LNCaP clone FGC (cell line): Measurements from ENCODE around the gene NETO1.

Experiments
- DNase-seq: peaks from one replicate; pipeline ENCODE4 v3.0.0-alpha.2; 2011; ENCODE audit warnings: low read depth
- H3K4me3 ChIP-seq: 2 replicates; pipeline ENCODE4 v1.5.1; 2011; ENCODE audit warnings: mild to moderate bottlenecking, low read depth, low read length, control low read depth
- TF ChIP-seq, protein P1 (sequence below): IDR thresholded peaks from 2 replicates; pipeline ENCODE4 v1.5.1; 2012; ENCODE audit warnings: mild to moderate bottlenecking; ENCODE audit not compliant: control insufficient read depth, insufficient read depth; ENCODE audit errors: extremely low read depth

The NETO1 gene

DNA sequence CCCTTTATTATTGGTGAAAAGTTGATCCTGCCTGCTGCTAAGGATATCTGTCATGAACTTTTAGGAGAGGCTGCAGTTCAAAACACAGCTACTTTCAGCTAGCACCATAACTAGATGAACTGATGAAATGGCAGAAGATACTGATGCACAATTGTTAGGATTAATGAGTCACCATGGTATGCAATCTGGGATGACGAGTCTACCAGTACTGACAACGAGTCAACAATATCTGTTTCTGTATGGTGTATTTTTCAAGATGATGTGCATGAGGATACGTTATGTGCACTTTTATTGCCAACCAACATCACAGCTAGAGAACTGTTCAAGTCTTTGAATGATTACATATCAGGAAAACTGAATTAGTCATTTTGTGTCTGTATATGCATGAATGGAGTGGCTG is 68.7 kb downstream of the NETO1 start:
- H3K4me3 ChIP-seq, result no peak overlapping the region
- DNase-seq, result no peak
- TF ChIP-seq, protein P1, sequence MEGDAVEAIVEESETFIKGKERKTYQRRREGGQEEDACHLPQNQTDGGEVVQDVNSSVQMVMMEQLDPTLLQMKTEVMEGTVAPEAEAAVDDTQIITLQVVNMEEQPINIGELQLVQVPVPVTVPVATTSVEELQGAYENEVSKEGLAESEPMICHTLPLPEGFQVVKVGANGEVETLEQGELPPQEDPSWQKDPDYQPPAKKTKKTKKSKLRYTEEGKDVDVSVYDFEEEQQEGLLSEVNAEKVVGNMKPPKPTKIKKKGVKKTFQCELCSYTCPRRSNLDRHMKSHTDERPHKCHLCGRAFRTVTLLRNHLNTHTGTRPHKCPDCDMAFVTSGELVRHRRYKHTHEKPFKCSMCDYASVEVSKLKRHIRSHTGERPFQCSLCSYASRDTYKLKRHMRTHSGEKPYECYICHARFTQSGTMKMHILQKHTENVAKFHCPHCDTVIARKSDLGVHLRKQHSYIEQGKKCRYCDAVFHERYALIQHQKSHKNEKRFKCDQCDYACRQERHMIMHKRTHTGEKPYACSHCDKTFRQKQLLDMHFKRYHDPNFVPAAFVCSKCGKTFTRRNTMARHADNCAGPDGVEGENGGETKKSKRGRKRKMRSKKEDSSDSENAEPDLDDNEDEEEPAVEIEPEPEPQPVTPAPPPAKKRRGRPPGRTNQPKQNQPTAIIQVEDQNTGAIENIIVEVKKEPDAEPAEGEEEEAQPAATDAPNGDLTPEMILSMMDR, result no peak

DNA sequence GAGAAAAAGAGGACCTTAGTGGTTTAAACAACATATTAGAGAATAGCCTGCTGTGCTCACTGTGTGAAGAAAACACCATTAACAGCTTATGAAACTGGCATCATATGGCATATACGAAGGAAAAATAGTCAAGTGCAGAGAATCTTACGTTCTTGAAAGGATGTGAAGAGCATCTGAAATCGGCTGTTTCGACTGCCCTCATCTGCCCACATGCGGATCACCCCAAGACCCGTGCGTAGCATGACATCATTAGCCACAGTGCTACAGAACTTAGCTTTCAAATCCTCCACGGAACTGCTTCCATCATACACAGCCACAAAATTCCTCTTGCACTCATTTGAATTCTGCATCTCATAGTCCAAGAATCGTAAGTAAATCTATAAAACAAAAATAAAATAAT is 84.3 kb downstream of the NETO1 start:
- no peak for DNase-seq
- TF ChIP-seq, protein P1, result no peak

DNA sequence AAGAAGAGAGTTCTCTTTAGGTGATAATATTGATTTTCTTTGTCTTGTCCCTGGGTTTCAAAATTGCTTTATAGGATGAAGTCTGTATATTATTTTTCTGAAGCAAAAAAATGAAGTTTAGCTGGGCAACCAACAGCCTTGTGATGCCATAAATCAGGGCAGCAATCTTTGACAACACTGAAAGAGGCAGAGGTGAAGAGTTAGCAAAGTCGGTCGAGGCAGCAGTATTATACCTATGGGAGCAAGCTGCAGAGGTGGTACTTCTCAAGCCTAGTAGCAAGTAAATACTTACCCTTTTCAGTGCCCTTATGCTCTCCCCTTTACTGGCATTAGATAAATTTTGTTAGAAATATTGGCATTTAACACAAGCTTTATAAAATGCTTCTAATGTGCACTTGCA is 92.9 kb downstream of the NETO1 start:
- no peak overlapping the region for H3K4me3 ChIP-seq
- TF ChIP-seq, protein P1, result no peak
- no peak for DNase-seq

More for the DNA sequence above, 84.3 kb downstream of the NETO1 start:
- H3K4me3 ChIP-seq, result no peak overlapping the region

DNA sequence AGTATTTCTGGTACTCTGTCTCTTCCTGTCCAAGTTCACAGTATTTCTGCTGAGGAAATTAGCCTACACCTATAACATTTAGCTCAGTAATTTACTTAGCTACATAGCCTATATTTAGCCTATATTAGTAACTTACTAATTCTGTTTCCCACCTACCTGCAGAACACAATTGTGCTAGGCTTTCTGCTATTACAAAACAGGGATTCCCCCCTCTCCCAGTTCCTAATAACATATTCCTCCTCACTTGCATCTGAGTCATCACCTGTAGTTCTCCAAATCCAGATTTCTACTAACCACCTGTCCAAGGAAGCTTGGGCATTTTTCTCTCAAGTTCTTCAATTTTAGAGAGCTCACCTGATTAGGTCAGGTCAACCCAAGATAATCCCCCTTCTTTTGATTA is 94.9 kb downstream of the NETO1 start:
- no peak for DNase-seq
- H3K4me3 ChIP-seq, result no peak overlapping the region
- TF ChIP-seq, protein P1, result no peak

DNA sequence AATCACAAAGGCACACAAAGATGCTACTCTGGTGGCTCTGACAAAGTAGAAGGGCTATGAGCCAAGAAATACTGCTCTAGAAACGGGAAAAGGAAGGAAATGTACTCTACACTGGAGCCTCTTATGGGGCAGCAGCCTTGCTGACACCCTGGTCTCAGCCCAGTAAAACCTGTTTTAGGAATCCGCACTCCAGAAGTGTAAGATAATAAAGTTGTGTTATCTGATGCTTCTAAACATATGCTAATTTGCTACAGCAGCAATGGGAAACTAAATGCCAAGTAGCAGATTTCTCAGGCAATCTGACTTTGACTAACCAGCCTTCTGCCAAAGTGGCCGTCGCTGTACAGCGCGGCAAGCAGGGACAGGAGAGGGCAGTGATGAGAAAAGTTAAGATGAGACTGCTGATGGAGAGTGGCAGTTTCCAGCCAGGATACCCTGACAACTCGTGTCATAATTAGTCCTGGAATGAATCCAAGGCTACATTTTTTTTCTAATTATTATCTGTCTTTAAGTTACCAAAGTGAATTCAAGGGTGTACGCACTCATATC is 99.0 kb downstream of the NETO1 start:
- H3K4me3 ChIP-seq, result no peak overlapping the region
- TF ChIP-seq, protein P1, result 0 out of 2 replicates have a peak, but pooled peaks have one; percentile 17
- DNase-seq, result peak; percentile 78

DNA sequence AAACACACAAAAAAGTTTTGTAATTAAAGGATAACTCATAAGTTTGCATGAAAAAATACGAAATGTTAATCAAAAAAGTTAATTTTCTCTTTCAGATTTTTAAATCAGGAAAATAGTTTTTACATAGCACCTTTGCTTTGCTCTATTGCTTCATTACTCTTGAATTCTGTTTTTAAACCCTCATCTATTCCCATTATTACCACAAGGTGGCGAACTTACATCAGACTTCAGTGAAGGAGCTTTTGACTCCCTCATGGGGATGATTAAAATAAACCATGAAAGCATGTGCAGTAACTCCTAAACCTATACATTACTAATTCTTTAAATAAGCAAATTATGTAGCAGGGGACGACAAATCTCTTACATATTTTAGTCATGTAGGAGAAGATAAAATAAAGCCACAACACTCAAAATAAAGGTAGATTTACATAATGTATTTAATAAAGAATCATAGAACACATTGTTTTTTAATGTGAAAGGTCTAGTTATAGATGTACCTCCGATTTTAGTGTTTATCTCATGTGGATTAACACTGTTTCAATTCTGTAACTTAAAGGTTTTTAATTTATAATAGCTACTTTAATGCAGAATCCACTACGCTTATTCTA is 105.2 kb downstream of the NETO1 start:
- DNase-seq, result peak; percentile 69
- H3K4me3 ChIP-seq, result no peak overlapping the region
- TF ChIP-seq, protein P1, result peak; percentile 68

DNA sequence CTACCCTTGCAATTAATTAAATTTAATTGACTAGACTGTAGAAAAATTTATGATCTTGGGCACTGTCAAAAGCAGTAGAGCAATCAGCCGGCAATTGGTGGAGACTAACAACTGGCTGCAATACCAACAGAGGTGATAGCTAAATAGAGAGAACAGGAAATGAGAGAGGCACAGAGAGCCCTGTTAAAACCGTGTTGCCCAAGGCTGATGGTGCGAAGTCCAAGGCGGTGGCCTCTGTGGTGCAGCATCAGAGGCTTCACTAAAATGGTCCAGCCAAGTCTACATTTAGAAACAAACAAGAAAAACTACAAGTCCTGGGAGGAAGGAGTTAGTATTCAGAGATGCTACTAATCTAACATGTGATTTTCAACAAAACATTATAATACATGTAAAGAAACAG is 115.6 kb downstream of the NETO1 start:
- no peak overlapping the region for H3K4me3 ChIP-seq
- TF ChIP-seq, protein P1, result no peak
- no peak for DNase-seq
